ENCODE results near the gene MTA3.

MTA3 gene

GRCh38 chr2:42545023-42545721 is 23.3 kb upstream of the MTA3 start:
- TF ChIP-seq CTCF (IDR thresholded peaks at IDR 0.05; ENCODE audit: low read depth, low read length, missing control alignments) = no peak
- H3K4me3 ChIP-seq (replicated peaks; ENCODE audit: low read depth, low read length) = no peak overlapping the region
- no peak for DNase-seq (ENCODE audit: extremely low read depth, low read depth)

DNA sequence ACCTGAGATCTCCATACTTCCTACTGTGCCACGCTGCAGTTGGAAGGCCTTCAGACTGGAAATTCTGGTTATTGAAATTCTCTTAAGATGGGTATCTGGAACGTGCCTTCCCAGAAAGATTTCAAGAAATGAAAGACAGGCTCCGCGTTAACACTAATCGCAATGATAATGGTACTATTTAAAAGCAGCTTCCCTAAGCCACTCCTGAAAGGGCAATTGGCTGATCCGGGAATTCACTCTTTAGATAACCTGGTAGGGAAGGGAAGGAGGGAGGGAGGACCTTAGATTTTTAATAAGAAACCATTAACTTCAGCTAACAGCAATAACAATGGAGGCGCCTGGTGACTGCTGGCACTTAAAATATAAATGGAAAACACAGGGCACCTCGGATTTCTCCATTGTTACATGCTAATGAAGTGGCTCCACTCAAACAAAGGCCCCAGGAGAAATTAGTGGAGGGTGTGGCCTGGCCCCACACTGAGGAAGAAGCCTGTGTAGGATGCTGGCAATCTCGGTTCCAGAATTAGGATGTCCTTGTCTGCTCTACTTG is 22.5 kb upstream of the MTA3 start:
- H3K4me3 ChIP-seq (replicated peaks; ENCODE audit: low read depth, low read length) = no peak overlapping the region
- no peak for TF ChIP-seq CTCF (IDR thresholded peaks at IDR 0.05; ENCODE audit: low read depth, low read length, missing control alignments)
- DNase-seq (ENCODE audit: extremely low read depth, low read depth) = no peak

- no peak for DNase-seq (ENCODE audit: extremely low read depth, low read depth)
- H3K4me3 ChIP-seq (replicated peaks; ENCODE audit: low read depth, low read length) = no peak overlapping the region
- no peak for TF ChIP-seq CTCF (IDR thresholded peaks at IDR 0.05; ENCODE audit: low read depth, low read length, missing control alignments)
Measured at GRCh38 chr2:42547014-42547413, 21.4 kb upstream of the MTA3 start.

DNA sequence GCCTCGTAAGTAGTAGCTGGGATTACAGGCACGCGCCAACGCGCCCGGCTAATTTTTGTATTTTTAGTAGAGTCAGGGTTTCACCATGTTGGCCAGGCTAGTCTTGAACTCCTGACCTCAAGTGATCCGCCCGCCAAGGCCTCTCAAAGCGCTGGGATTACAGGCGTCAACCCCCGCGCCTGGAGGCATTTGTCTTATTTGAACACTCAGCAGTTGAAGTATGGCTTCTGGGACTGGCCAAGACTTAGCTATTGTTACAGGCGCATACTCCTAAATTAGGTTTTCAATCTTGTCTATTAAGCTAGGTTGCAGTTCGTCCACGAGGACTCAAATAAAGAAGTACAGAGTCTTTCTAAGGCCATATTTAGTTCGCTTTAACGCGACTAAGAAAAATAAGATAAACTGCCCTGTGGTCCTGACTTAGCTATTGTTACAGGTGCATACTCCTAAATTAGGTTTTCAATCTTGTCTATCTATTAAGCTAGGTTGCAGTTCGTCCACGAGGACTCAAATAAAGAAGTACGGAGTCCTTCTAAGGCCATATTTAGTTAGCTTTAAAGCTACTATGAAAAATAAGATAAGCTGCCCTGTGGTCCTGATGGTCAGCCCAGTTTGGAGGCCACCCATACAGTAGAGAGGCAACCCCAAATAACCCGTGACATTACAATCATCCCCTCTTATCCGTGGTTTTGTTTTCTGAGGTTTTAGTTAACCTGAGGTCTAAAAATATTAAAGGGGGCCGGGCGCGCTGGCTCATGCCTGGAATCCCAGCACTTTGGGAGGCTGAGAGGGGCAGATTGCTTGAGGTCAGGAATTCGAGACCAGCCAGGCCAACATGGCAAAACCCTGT is 20.8 kb upstream of the MTA3 start:
- no peak overlapping the region for H3K4me3 ChIP-seq (replicated peaks; ENCODE audit: low read depth, low read length)
- no peak for DNase-seq (ENCODE audit: extremely low read depth, low read depth)
- TF ChIP-seq CTCF (IDR thresholded peaks at IDR 0.05; ENCODE audit: low read depth, low read length, missing control alignments) = no peak

- DNase-seq (ENCODE audit: extremely low read depth, low read depth) = no peak
- no peak overlapping the region for H3K4me3 ChIP-seq (replicated peaks; ENCODE audit: low read depth, low read length)
- TF ChIP-seq CTCF (IDR thresholded peaks at IDR 0.05; ENCODE audit: low read depth, low read length, missing control alignments) = no peak
Measured at GRCh38 chr2:42550870-42551269, 17.6 kb upstream of the MTA3 start.

- TF ChIP-seq CTCF (IDR thresholded peaks at IDR 0.05; ENCODE audit: low read depth, low read length, missing control alignments) = no peak
- no peak overlapping the region for H3K4me3 ChIP-seq (replicated peaks; ENCODE audit: low read depth, low read length)
- DNase-seq (ENCODE audit: extremely low read depth, low read depth) = no peak
Measured at GRCh38 chr2:42554392-42554791, 14.0 kb upstream of the MTA3 start.
